ENCODE measurements around the gene PARD3. TPM values are rescaled to one million over a fixed set of nuclear protein-coding genes. Genes with fewer than 3 reads are reported as not detected.

PARD3 gene
- total and polyA plus RNA-seq, 3 donors from 2014 or later = 31.8 to 59.5 (median 49.5) TPM

GRCh38 chr10:34581801-34582532, 233.1 kb downstream of the PARD3 start:
- no peak overlapping the region for H3K4me3 ChIP-seq
- no peak overlapping the region for H3K27ac ChIP-seq
- DNase-seq = no peak
- TF ChIP-seq POLR2A (IDR thresholded peaks at IDR 0.05) = no peak
- TF ChIP-seq, protein P1, sequence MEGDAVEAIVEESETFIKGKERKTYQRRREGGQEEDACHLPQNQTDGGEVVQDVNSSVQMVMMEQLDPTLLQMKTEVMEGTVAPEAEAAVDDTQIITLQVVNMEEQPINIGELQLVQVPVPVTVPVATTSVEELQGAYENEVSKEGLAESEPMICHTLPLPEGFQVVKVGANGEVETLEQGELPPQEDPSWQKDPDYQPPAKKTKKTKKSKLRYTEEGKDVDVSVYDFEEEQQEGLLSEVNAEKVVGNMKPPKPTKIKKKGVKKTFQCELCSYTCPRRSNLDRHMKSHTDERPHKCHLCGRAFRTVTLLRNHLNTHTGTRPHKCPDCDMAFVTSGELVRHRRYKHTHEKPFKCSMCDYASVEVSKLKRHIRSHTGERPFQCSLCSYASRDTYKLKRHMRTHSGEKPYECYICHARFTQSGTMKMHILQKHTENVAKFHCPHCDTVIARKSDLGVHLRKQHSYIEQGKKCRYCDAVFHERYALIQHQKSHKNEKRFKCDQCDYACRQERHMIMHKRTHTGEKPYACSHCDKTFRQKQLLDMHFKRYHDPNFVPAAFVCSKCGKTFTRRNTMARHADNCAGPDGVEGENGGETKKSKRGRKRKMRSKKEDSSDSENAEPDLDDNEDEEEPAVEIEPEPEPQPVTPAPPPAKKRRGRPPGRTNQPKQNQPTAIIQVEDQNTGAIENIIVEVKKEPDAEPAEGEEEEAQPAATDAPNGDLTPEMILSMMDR (IDR thresholded peaks at IDR 0.05) = no peak
- intact Hi-C loops (cut with DNase I; ENCODE audit: low total_unique reads) = no loop called here
- H3K36me3 ChIP-seq (ENCODE audit: low read depth, missing control alignments) = no peaks in the 10 kb centered on the region
- H3K9me3 ChIP-seq = no peaks in the 10 kb centered on the region
- H3K4me1 ChIP-seq = no peaks in the 10 kb centered on the region
- no peaks in the 10 kb centered on the region for H3K27me3 ChIP-seq
- WGBS, 2 donors = 80 to 82% methylated on average over 6 of the region's 6 CpGs

DNA sequence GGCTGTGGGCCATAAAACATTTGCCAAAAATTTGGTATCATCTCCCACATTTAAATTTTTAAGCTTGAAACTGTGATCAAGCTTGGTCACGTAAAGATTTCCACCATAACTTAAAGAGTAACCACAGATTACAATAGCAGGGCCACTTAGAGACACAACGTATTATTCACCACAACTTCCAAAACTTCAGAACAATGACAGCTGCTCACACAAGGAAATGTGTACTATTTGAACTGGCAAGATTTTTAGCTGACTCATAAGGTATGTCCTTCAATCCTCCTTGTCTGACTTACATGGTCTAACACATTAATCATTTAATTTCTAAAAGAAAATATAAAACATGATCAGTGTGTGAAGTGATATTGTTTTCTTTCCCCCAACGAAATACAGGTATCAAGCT, 234.5 kb downstream of the PARD3 start:
- TF ChIP-seq, protein P1 (IDR thresholded peaks at IDR 0.05) = no peak
- TF ChIP-seq POLR2A (IDR thresholded peaks at IDR 0.05) = no peak
- H3K27me3 ChIP-seq = no peaks in the 10 kb centered on the region
- H3K27ac ChIP-seq = no peak overlapping the region
- DNase-seq = no peak
- intact Hi-C loops (cut with DNase I; ENCODE audit: low total_unique reads) = no loop called here
- 74 to 87% methylated on average over 3 of the region's 3 CpGs for WGBS, 2 donors
- no peak overlapping the region for H3K4me3 ChIP-seq
- no peaks in the 10 kb centered on the region for H3K9me3 ChIP-seq
- no peaks in the 10 kb centered on the region for H3K4me1 ChIP-seq
- no peaks in the 10 kb centered on the region for H3K36me3 ChIP-seq (ENCODE audit: low read depth, missing control alignments)

- TF ChIP-seq, protein P1 (IDR thresholded peaks at IDR 0.05) = no peak
- TF ChIP-seq POLR2A (IDR thresholded peaks at IDR 0.05) = no peak
- no peaks in the 10 kb centered on the region for H3K4me1 ChIP-seq
- no peak overlapping the region for H3K4me3 ChIP-seq
- no peaks in the 10 kb centered on the region for H3K9me3 ChIP-seq
- intact Hi-C loops (cut with DNase I; ENCODE audit: low total_unique reads) = no loop called here
- no peaks in the 10 kb centered on the region for H3K27me3 ChIP-seq
- WGBS, 2 donors = 89 to 96% methylated on average over 6 of the region's 6 CpGs
- H3K27ac ChIP-seq = no peak overlapping the region
- no peak for DNase-seq
- no peaks in the 10 kb centered on the region for H3K36me3 ChIP-seq (ENCODE audit: low read depth, missing control alignments)
Measured at GRCh38 chr10:34580214-34580613, 234.9 kb downstream of the PARD3 start.

- no peaks in the 10 kb centered on the region for H3K36me3 ChIP-seq (ENCODE audit: low read depth, missing control alignments)
- no peak for TF ChIP-seq POLR2A (IDR thresholded peaks at IDR 0.05)
- TF ChIP-seq, protein P1 (IDR thresholded peaks at IDR 0.05) = no peak
- no peaks in the 10 kb centered on the region for H3K4me1 ChIP-seq
- WGBS, 2 donors = 88 to 96% methylated on average over 1 of the region's 1 CpG
- H3K27ac ChIP-seq = no peak overlapping the region
- no peaks in the 10 kb centered on the region for H3K27me3 ChIP-seq
- no peak for DNase-seq
- H3K4me3 ChIP-seq = no peak overlapping the region
- intact Hi-C loops (cut with DNase I; ENCODE audit: low total_unique reads) = no loop called here
- no peaks in the 10 kb centered on the region for H3K9me3 ChIP-seq
Measured at GRCh38 chr10:34578468-34578867, 236.6 kb downstream of the PARD3 start.

DNA sequence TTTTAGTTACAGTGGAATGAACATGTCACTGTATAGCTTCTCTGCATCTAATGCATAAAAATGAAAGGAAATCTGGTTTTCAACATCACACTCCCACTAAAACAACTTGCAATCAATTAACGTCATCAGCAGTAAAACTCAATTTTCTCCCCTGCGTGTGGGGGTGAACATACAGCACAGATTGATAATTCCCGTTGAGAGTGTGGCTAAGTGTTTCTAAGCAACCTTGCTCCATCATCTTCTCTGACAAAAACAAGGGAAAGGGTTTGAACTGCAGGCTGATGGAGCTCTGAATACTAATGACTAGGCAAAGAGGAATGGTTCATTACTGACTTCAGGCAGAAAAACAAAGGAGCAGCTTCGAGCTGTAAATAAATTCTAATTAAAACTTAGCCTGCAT, 238.3 kb downstream of the PARD3 start:
- no peak overlapping the region for H3K4me3 ChIP-seq
- 64 to 74% methylated on average over 4 of the region's 4 CpGs for WGBS, 2 donors
- no peaks in the 10 kb centered on the region for H3K9me3 ChIP-seq
- DNase-seq = no peak
- no peaks in the 10 kb centered on the region for H3K4me1 ChIP-seq
- TF ChIP-seq POLR2A (IDR thresholded peaks at IDR 0.05) = no peak
- TF ChIP-seq, protein P1 (IDR thresholded peaks at IDR 0.05) = no peak
- H3K36me3 ChIP-seq (ENCODE audit: low read depth, missing control alignments) = no peaks in the 10 kb centered on the region
- H3K27me3 ChIP-seq = no peaks in the 10 kb centered on the region
- intact Hi-C loops (cut with DNase I; ENCODE audit: low total_unique reads) = no loop called here
- H3K27ac ChIP-seq = no peak overlapping the region
